Nucleus accumbens (tissue), 56 donors: ENCODE measurements around the gene SMC6.

Experiments used
- DNase-seq, 56 donors: peaks; one replicate each; lab custom pipeline; 2025; lab: John Stamatoyannopoulos, UW

Gene SMC6, protein sequence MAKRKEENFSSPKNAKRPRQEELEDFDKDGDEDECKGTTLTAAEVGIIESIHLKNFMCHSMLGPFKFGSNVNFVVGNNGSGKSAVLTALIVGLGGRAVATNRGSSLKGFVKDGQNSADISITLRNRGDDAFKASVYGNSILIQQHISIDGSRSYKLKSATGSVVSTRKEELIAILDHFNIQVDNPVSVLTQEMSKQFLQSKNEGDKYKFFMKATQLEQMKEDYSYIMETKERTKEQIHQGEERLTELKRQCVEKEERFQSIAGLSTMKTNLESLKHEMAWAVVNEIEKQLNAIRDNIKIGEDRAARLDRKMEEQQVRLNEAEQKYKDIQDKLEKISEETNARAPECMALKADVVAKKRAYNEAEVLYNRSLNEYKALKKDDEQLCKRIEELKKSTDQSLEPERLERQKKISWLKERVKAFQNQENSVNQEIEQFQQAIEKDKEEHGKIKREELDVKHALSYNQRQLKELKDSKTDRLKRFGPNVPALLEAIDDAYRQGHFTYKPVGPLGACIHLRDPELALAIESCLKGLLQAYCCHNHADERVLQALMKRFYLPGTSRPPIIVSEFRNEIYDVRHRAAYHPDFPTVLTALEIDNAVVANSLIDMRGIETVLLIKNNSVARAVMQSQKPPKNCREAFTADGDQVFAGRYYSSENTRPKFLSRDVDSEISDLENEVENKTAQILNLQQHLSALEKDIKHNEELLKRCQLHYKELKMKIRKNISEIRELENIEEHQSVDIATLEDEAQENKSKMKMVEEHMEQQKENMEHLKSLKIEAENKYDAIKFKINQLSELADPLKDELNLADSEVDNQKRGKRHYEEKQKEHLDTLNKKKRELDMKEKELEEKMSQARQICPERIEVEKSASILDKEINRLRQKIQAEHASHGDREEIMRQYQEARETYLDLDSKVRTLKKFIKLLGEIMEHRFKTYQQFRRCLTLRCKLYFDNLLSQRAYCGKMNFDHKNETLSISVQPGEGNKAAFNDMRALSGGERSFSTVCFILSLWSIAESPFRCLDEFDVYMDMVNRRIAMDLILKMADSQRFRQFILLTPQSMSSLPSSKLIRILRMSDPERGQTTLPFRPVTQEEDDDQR

DNA sequence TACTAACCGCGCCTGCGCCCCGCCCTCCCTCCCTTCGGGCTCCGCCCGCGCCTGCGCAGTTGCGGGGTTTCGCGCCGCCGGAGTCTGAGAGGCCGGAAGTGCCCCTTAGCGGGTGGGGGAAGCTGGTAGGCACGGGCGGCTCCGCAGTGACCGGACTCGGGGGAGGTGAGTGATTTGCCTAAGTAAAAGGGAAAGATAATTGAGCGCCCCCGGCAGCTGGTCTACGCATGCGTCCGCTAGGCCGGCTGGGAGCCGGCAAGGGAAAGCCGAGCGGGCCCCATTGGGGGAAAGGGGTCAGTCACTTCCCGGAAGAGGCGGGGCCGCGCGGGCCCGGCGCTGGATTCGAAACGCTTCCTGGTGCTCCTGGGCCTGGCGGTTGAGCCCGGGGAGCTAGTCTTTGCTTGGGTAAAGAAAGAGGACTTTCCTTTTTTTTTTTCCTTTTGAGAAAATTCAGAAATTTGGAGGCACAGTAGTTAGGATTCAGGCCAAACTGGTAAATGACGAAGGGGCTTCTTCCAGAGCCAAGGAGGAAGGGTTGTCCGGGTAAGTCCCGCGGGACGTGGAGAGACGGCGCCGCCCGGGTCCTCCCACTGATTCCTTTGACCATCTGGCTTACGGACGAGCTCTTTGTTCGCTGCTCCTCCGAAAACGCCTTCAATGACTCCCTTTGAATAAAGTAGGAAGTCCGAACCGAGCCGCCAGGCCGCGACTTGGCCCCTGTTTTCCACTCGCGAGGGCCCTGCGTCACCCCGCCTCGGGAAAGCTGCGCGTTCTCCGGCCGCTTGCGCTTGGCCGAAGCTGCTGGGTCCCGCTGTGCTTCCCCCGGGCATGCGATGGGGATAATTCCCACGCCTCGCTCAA, at the start of gene SMC6, which contains the start of gene GEN1:
SMC6 (minus strand) TSS at position 8 of the 861 bp plus-strand sequence. CDS start 7,864 bp downstream, outside the sequence.
GEN1 (plus strand) TSS at position 336 of the 861 bp plus-strand sequence. CDS start 5,806 bp downstream, outside the sequence.
- peak; percentile 46 to 98 (median 90) for DNase-seq

DNA sequence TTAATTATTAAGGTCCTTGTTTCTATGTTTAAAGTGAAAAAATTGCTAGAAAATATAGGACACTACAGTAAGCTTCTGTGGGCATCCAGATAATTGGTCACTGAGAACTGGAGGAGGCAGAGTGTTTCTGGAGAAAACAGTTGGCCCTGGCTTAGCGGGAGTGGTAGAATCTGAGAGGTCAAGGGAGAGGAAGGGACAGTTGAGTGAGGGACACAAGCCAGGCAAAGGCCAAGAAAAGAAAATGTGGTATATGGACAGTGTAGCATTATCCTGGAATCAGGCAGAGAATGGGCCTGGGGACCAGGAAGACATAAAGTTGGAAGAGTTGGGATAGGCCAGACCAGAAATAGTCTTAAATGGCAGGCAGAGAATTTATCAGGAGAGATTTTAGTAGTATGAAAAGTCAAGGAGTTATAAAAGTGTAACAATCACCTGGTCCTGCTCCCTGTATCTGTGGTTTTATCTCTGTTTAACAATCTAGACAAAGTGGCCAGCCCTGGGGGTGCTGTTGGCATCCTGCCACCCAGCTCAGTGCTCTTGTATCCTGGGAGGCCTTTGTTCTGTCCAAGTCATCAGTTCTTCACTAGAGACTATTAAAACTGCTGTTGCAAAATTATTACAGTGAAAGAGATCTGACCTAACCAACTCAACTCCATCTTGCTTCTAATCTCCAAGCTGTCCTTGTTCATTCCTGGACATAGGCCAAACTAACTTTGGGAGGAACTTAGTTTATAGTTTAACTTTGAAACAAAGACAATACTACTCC, 47.3 kb upstream of the SMC6 start:
- no peak for DNase-seq

DNA sequence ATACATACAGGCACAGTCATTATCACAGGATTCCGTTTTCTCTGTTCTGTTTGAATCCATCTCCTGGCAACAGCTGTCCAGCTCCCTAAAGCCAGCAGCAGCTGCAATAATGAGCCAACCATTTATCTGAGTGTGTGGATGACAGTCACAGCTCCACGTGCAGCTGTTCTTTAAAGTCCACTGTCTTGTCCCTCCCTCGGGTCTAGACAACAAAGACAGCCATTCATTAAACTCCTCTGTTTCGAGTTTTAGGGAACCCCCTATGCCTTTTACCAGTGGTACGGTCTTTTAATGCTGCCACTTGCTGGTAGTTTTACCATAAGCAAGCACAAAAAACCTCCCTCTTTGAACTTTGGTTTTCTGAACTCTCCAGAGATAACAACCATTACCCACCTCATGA, 46.6 kb upstream of the SMC6 start:
- DNase-seq: peak in 18 of 56 donors; percentile 1 to 47 (median 6)

DNA sequence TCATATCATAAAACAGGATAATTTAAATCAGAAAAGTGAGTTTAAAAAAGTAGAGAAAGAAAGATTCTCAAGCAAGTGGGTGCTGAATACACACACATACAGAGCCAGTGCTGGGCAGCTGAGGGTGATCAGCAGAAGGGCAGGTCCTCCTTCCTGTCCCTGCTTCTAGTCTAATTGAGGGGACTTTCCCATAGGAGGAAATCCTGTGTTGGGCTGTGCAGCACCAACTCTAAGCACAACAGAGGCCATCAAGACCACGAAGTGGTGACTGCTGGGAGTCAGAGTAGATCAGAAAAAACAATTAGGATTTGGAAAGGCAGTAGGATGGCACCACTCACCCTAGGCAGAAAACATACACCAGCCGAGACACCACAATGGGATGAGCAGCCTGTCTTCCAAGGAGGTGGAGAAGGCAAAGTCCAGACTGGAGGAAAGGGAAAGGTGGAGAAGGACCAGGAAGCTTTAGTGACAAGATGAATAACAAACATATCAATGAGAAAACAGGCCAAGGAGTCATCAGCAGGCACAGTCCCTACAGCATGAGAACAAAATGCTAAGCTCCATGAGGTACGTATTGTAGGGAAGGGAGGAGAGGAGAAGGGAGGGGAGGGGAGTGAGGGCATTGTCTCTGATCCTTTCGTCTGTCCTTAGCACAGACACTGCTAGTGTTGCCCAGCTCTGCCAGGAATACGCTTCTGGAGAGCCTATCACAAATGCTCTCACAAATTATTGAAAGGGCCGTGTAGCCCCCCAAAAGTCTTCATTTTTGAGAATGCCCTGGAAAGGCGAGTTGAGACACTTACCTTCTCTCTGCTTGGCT, 45.9 kb upstream of the SMC6 start:
- no peak for DNase-seq

DNA sequence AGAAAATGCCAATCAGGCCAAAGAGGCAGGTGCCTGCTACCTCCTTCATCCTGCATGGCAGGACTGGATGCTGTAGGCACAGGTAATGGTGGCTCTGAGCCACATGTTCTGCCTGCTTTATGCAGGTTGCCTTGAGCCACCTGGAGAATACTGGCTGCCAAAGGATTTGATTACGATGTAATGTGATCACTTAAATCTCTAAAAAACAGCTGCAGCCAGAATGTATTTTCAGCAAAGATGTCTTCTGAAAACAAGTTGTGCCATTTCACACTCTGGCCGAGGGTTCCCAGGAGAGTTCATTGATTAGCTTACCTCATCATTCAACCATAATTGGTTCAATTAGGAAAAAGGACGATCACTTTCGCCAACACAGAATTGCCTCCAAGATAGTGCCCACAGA, 44.7 kb upstream of the SMC6 start:
- DNase-seq: no peak

DNA sequence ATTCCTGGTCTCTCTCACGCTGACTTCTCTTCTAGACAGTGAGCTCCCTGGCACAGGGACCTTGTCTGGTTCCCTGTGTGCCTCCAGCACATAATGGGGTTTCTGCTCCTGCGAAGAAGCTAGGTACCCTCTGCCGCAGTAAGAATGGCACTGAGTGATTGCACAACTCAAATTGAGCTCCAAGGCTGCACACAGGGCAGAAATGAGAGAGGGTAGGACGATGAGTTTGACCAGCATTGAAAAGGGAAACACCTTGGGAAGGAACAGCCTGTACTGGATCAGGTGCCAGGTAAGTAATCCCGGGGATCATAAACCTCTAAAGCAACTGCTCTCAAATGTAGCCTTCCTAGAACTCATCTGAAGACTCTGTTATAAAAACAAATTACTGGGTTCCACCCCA, 41.7 kb upstream of the SMC6 start:
- no peak for DNase-seq

DNA sequence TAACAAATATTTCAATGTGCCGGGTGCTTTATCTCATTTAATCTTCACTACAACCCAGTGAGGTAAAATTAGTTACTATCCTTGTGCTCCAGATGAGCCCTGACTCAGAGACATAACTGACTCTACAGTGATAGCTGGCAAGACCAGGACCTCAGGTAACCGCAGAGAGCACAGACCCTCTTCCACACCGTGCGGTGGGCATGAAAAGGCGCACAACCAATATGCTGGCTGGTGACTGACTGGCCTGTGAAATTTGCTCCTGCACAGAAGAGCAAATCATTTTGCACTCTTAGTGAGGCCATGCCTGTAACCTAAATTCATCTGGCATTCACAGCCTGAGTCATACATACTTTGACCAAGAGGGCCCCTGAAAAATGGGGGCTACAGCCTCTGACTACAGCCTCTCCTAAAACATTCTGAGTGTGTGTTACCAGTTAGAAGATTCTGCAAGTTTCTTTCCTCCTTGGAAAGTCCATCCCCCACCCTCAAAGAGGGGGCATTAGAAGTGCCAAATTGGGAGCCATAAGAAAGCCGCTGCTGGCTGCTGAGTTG, 40.3 kb upstream of the SMC6 start:
- DNase-seq: no peak

DNA sequence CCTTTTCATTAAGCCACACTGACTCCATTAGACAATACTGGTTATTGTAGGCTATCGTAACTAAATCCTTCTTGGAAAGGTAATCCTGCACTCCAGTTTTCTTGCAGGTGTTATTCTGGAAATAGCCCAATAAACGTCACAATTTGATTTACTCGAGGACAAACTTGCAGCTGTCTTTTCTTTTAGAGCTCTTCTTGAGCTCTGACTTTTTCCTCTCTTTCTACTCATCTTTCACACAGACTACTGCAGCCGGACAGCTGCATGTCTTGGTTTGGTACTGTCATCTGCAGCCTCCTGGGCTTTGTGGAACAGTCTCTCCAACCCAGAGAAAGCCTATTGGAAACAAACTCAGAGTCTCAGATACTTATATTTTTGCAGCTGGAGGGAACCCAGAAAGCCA, 39.7 kb upstream of the SMC6 start:
- no peak for DNase-seq

DNA sequence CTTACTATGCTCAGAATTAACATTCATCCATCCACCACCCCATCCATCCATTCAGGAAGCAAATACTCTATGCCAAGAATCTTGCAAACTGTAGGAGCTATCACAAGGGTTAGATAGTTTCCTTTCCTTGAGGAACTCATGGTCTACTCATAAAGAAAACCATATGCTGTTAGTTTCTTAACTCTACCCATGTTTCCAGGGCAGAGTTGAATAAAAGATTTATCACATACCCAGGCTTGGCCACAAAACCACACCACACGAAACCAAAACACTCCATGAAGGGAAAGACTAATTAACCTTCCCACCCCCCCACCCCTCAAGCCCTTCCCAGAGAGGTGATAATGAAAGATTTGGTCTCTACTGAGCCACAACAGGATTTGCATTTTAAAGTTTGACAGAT, 38.9 kb upstream of the SMC6 start:
- DNase-seq: no peak

DNA sequence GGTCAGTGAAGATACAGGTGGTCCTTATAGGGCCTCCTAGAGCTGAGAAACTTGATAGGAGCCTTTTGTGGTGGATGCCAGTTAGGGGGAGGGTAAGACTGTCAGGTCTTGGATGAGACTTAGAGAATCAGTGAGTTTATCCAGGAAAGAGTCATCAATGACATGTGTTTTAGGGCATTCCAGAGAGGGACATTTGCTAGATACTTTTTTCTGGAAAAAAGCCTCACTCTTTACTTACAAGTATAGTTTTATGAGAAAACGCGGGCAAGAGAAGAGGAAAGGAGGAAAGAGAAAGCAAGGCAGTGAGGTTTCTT, 38.2 kb upstream of the SMC6 start:
- no peak for DNase-seq

DNA sequence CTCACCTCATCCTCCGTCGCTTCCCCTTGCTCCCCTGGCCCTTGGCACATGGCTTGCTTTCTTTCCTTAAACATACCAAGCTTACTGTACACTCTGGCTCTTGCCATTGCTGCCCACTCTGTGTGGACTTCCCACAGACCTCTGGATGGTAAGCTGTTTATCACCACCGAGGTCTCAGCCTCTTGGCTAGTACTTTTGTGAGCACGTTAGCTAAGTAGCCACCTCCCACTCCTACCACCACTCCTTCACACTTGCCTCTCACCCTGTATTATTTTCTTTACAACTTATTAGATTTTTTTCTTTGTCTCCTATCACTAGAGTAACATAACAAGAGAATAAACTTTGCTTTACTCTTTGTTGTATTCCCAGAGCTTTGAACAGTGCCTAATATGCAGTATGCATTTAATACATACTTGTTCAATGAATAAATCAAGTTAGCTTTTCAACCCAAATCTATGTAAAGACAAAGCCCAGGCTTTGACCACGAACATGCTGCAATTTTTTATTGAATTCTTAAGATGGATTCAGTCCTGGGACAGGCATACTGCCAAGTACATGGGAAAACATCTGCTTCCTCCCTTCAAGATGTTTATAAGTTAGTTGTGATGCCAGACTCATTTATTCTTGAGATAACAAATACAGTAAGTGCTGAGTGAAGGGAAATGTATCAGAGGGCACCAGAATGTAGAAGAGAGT, 37.7 kb upstream of the SMC6 start:
- DNase-seq: no peak

DNA sequence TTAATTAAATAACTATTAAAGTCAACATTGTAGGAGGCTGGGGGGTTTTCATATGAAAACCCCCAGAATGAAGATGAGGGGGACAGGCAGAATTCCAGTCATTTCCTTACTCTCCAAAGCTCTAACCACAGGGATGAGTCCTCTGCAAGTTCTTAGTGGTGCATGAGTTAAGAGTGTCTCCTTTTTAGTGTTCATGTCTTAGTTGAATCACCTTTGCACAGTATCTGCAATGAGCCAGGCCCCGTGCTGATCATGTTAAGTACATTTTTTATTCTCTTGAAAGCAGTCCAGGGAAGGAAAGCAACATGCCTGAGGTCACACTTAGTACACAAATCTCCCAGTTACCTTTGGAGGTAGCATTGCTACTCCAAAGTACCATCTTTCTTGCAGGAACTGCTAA, 36.9 kb upstream of the SMC6 start:
- no peak for DNase-seq

DNA sequence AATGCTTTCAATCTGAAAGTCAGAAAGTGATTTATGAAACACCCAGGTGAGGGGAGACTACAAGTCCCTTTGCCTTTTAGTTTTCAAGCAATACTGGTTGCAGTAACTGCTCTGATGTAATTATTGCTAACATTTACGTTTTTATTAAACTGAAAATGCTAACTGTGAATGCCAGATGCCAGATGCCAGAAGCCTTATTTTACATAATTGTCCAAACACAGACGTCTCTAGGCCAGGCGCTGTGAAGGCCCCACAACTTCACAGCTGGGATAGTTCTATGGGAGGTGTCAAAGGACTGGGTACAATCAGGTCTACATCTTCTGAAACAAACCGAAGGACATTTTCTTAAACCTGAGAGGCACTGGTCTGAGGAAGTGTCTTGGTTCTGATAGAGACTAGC, 35.2 kb upstream of the SMC6 start:
- no peak for DNase-seq

DNA sequence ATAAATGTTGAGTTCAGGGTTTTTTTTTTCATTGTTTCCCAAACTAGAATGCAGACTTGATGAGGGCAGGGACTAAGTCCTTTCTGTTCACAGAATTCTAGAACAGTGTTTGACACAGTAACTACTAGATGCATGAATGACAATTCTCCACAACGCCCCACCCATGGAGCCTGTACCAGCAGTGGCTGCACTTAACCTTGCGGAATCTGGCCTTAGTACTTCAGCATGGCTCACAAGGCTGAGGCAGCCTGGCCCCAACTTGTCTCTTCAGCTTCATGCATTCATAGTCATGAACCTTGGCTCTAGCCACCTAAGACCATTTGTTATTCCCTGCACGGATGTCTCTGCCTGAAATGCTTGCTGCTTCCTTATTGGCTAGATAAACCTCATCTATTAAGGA, 33.1 kb upstream of the SMC6 start:
- DNase-seq: no peak

DNA sequence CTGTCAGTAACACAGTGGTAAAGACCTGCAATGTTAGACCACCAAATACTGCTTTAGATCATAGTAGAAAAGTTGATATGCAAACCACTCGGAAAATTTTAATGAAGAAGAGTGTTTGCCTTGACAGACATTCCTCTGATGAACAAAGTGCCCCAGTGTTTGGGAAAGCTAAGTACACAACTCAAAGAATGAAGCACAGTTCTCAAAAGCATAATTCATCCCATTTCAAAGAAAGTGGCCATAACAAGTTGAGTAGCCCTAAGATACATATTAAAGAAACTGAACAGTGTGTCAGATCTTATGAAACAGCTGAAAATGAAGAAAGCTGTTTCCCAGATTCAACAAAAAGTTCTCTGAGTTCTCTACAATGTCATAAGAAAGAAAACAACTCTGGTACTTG, 27.9 kb upstream of the SMC6 start:
- DNase-seq: no peak

DNA sequence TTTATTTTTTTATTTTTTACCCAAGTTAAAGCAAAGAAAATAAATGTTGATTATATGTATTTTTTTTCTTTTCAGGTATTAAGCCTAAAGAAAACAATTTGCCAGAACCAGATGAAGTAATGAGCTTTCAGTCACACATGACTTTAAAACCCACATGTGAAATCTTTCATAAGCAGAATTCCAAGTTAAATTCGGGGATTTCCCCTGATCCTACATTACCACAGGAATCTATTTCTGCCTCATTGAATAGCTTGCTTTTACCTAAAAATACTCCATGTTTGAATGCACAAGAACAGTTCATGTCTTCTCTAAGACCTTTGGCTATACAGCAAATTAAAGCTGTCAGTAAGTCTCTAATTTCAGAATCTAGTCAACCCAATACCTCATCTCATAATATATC, 26.9 kb upstream of the SMC6 start:
- DNase-seq: no peak

DNA sequence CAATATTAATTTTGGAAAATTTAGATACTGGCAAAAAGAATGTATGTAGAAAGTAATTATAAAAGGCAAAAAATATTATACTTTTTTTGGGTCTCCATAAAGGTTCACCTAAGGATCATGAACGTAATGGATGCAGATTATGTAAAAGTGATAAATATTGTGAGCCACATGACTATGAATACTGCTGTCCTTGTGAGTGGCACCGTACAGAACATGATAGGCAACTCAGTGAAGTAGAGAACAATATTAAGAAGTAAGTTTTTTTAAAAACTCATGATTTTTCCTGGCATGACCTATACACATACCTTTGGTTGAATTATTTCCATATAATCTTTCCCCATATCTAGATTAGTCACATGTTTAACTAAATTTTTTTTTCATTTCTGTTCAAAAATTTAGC, 18.9 kb upstream of the SMC6 start:
- no peak for DNase-seq

DNA sequence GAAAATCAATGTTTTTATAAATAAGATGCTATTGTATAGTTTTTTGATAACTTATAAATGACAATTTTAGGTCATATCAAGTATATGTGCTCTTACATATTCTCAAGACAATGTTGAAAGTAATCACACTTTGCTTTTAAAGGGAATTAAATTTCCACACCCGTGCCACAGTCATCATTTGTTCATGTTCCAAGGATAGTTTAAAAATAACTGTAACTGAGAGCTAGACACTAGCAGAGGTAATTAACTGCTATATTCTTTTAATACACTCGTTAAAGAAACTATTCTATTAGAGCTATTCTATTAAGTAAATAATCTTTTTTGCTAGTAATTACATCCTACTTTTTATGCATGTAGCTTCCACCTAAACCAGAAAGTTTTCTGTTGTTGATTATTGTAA, 18.3 kb upstream of the SMC6 start:
- no peak for DNase-seq
